Left lobe of liver (tissue), 2 donors: ENCODE measurements around the gene MAML2. TPM values are rescaled to one million over a fixed set of nuclear protein-coding genes. Genes with fewer than 3 reads are reported as not detected.
A peak's percentile ranks its signal among the peaks of the same experiment; 100 is the strongest.

ENCODE experiments used
- ATAC-seq: fragments of 200-7000 bp; cut with Tn5 transposase; one replicate; pipeline ENCODE4 v1.9.1; 2020; ENCODE audit warnings: mild to moderate bottlenecking, moderate library complexity
- DNase-seq: peaks from one replicate; pipeline ENCODE4 v3.0.0-alpha.2; 2020; ENCODE audit warnings: low spot score
- total RNA-seq: library from RNA; stranded (reverse); gene quantifications from one replicate; pipeline ENCODE4 v1.2.1, GENCODE V29; 2021
- donor health status: DM: no; HTN: no; CAD: no; lungs with moderate emphysema.
- donor health status: DM: no; HTN: yes; CAD: no.

The MAML2 gene
- total RNA-seq, 1 donor from 2014 or later: 1.0 TPM

DNA sequence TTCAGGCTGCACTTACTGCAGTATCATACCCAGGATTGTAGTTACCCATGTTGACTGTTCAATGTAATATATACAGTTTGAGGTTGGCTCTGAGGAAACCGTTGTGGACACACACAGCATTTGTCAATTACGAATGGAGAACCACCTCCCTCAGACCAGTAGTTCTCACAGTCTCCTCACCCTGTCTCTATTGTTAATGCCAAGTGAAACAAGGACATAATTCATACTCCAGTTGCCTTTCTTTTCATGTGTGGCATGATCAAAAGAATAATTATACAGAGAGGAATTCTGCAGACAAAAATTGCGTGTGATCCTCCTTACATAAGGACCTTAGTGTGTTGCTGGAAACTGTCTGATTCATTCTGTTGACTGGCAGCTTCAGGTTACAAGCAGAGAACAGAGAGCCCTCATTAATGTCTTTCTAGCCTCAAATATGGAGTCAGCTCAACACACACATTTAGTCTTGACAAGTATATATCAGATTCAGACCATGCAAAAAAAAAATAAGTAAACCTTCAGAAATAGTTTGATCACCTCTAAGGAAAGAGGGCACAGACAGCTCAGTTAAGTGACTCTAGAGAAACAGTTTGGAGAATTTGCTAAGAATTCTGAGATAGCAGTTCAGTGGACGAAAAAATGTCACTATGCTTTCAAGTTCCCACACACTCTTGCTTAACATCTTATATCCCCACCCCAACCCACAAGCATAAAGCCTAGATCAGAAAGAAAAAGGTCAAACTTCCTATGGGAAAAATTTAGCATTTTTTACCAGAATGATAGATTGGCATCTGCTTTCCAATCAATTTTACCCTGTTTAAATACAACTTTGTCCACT lies 96.1 kb downstream of the MAML2 start:
- ATAC-seq: no peak

DNA sequence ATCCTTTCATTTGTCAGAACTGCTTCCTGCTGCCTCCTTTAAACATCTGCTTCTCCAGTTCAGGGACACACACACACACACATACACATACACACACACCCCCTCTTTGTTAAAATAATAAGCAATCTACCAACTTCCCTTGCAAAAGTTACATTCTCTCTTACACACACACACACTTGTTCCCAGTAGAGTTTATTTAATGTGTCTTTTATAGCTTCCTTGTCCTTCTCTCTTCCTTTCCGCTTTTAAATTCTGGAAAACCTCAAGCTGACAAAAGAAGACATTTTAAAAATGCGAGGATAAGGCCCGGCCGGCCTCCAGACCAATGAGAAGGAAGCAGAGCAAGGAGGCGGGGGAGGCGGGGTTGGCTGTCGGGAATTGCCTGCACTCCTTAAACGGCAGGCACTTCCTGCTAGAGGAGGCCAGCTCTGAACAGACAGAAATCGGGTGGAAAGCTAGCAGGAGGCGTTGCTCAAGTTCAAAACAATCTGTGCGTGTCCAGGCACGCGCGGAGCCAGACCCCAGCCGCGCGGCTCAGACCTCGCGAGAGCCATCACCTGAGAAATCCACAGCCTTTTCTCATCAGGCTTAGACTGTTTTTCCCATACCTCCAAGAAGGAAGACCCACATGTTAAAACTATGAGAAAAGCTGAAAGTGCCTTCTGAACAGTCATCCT lies 99.9 kb downstream of the MAML2 start:
- peak; percentile 97 for ATAC-seq

More for the DNA sequence above, 96.1 kb downstream of the MAML2 start:
- DNase-seq: no peak

DNA sequence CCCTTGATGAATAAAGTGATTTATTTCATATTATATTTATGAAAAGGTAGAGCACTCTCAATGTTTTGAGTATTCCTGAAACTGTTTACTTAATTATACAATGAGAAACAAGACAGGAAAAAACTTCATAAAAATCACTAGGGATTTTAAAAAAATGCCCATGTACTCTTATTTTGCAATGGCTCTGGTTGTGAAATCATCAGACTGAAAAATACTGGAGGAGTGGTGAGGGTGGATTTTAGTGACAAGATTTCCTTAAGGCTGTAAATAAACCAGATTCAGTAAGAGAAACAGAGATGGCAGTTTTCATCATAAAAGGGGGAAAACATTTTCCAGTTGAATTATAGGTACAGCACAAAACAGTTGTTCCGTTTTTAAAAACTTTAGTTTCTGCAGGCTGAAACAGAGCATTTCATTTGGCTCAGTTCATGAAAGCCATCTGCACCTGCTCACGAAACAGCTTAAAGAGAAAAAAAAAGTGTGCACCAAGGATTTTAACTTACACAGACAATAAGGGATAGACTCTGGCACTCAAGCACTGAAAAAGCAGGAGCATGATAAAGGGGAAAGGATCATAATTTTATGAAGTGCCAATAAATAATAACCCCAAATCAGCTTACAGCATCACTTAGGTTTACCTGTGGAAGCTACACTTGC lies 100.7 kb downstream of the MAML2 start:
- ATAC-seq (no peak), DNase-seq (no peak)

More for the DNA sequence above, 99.9 kb downstream of the MAML2 start:
- peak; percentile 79 for DNase-seq

DNA sequence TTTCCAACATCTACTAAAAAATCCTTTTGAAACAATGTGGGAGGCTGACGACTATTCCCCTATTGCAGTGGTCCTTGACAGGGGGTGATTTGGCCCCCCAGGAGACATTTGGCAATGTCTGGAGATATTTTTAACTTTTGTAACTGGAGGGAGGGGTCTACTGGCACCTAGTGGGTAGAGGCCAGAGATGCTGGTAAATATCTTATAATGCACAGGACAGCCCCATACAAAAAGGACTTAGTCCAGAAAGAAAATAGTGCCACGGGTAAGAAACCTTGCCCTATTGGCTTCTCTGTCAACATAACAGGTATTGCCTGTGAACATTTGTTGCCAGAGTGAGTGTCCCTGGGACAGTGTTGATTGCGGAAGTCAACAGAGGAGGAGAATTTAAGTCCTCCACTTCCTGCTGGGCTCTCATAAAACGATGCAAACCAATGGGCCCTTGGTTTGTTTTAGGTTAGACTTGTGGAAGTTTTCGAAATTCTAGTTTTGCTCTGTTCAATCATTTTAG lies 101.6 kb downstream of the MAML2 start:
- no peak for DNase-seq
- peak; percentile 49 for ATAC-seq

DNA sequence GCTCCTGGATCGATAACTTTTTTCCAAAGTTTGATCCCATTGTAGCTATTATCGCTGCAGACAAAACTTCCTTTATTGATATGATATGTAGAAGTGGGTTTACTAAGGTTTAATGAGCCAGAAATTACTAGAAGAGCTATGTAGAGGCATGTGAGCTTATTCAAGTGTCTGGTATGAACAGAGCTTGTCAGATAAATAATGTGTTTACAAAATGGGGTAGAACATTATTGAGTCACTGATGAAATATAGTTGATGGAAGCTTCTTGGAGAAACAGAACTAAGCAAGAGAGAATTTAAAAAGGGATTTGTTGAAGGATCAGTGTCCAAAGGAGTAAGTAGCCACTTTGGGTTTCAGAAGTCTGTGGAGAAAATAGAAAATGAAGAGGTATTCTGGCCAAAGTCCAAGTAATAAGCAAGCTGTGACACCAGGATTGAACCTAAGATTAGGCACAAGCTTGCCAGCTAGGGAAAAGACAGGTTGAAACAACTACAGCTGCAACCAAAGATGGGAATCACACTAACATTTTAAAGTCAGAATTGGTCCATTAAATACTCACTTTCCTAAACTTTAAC lies 104.3 kb downstream of the MAML2 start:
- no peak for DNase-seq
- no peak for ATAC-seq

DNA sequence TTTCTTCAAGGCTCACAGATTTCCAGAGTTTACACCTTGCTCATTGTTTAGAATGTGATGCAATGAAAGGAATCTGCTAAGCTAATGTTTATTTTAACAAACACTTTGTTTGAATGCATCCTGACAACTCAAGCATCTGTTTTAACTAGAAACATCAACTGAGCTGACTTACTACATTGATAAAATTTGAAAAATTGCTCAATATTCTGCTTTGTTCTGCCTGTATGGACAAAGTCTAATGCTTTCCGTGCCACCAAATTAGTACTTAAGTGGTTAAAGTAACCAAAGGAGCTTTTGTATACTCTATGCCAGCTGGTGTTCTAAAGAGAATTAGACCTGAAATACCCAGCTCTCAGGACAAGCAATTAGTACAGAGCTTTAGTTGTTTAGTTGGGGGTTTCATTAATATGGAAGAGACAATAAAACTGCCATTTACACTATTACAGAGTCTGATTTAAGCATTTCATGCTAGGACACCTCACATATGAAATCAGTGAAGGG lies 105.2 kb downstream of the MAML2 start:
- ATAC-seq (no peak), DNase-seq (no peak)

DNA sequence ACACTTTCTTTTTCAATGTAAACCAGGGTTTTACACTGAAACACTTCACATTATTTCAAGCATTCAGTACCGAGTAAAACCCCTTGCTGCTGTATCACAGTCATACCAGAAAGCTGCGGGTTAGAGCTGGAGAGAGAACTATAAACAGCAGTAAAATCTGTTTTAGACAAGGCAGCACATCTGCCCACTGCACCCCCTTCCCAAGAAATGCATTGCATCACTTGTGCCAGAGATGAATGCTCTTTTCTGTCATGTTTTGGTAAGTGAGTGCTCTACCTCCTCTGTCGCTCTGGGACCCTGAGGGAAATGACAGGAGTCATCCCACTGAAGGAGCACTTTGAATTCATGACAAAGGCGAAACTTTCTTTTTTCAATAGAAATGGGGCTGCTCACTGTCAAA lies 107.2 kb downstream of the MAML2 start:
- ATAC-seq: no peak
- DNase-seq: no peak

DNA sequence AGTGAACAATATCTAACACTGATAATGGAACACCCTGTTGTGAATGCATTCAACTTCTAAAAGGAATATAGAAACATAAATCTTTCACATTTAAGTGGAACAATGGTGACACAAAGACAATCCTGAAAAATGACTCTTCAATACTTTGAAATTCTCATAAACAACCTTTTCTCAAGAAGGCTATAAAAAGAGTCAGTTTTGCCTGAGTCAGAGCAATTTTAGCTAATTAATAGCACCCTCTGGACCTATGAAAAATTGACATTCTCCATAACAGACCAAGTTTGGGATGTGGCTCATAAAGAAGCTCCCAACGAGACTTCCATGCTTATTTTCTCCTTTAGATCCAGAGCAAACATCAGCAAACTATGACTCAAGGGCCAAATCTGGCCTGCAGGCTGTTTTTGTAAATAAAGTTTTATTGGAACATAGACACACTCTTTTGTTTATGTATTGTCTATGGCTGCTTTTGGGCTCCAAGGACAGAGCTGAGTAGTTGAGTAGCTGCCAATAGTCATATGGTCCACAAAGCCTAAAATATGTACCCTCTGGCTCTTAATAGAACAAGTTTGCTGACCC lies 108.0 kb downstream of the MAML2 start:
- ATAC-seq: no peak
- no peak for DNase-seq

DNA sequence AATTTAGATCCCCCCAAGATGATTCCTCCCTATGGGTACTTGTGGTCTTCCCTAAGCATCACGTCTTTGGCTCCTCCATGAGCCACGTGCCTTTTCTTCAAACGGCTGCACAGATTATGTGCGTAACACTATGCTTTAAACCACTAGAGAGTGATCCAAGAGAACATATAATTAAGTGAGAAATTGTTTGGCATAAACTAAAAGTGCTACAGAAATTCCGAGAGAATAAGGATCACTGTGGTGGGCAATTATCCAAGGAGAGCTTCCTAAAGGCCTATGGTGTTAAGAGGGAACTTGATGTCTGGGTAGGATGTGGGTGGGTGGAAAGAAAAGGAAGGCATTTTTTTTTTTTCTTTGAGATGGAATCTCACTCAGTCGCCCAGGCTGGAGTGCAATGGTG lies 110.9 kb downstream of the MAML2 start:
- ATAC-seq (no peak), DNase-seq (no peak)

DNA sequence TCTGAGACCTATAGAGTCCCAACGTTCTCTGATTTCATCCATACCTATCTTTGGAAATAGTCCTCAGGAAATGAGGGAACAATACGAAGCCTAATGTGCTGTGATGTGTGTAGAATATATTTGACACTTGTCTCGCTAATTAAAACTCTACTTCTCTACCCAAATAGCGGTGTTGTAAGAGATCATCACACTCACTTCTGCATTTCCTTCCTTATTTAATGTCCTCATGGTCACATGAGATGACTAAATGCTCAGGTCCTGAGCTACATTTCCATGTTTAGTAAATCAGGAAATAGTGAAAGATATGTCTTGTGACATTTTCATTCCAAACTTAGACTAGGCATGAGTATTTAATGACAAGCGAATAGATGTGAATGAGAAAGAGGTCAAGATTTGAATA lies 112.3 kb downstream of the MAML2 start:
- ATAC-seq (no peak), DNase-seq (no peak)

DNA sequence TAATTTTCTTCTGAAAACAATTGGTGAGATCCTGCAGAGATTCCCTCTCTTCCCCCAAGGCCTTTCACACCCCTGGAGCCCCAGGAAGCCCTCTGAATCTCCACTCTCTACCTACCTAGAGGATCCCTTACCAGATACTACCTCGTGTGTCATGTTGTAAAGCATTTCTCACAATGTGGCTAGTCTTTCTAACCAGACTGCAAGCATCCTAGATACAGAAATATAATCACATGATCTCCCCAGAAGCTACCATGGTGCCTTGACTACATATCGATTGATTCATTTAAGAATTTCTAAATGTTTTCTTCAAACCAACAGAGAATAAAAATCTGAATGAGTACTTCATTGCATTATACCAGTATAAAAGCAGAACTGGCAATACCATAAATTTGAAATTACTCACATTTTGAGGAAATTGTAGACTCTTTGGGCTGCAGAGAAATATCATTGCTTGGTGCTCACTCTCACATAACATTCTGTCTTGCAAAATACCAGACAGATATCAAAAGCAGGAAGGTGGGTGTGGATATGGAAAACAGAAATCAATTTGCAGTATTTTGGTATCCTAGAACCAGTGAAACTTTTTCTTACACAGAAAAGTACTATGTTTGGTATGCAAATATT lies 113.5 kb downstream of the MAML2 start:
- no peak for ATAC-seq

DNA sequence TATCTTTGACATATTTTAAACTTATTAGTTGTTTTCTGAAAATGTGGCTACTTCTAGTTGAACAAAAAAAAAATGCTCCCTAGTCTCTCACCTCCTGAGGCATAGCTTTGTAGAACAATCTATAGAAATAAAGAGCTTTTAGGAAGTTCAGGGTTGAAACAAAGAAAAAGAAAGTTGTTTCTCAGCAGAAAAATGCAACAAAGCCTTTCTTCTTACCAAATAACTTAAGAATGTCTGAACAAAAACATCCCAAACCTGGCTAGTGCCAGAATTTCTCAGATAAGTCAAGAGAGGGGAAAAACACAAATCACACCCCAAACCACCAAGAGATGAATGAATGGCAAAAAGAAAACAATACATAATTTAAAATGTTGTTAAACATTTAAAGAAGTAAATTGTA lies 114.1 kb downstream of the MAML2 start:
- ATAC-seq (no peak), DNase-seq (no peak)

More for the DNA sequence above, 113.5 kb downstream of the MAML2 start:
- no peak for DNase-seq

DNA sequence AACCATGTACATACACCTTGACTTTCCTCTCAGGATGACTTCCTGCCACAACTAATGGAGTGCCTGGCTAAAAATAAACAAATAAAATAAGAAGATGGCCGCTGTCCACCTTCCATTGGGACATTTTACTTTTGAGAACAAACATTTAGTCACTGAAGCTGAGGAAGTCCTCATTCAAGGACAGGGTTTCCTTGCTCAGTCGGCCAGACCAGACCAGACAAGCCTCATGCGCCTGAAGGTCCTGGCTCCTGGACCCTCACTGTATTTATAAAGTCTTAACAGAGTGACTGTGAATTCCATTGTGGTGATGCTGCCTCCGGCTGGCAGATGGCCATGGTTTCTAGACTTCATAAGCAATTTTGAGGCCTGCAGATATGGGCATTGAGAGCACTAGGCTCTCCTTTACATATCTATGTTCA lies 114.5 kb downstream of the MAML2 start:
- DNase-seq: no peak
- ATAC-seq: peak; percentile 27

DNA sequence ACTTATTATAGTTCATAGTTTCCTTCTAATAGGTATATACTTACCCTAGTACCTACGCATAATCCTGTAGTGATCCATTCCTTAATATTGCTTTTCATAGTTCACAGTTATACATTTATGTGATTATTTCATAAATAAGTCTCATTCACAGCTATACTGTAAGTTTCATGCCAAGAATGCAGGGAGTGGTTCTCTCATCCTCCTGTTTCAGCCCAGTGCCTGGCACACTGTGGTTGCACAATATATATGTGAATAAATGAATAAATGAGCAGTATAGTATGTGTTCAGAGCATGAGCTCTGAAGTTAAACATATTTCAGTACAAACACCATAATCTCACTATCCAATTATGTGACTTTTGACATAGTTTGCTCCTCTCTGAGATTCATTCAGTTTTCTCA lies 115.8 kb downstream of the MAML2 start:
- DNase-seq: no peak
- ATAC-seq: no peak

DNA sequence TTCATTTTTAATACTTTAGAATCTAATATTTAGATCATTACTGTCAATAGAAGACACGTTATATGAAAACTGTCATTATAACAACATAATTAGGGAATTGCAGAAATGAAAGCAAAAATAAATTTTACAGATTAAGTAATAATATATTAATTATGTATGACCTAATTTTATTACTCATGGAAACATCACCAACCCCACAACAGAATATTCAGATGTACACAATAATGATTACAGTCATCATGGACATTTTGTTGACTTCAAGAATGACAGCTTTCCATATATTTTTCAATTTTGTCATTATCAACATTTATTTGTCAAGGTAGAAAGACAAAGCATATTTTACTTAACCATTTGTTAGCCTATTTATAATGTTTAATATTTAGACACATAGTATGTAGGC lies 119.9 kb downstream of the MAML2 start:
- ATAC-seq (no peak), DNase-seq (no peak)

DNA sequence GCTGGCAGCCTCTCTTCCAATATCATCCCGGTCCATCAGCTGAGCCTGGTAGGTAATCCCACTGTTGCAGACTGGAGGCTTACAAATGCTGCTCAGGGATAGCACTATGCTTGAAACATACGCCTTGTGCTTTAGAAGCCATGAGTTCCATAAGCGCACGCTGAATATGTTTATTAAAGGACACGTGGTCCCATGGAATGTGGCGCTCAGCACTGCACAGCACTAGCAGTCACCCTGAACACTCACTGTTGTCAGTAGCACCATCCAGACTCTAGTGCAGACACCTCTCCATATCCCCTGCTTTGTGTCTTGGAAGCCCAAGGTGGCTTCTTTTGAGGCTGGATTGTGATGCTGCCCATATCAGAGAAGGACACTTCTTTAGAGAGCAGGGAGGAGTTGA lies 120.9 kb downstream of the MAML2 start:
- no peak for ATAC-seq
- no peak for DNase-seq

DNA sequence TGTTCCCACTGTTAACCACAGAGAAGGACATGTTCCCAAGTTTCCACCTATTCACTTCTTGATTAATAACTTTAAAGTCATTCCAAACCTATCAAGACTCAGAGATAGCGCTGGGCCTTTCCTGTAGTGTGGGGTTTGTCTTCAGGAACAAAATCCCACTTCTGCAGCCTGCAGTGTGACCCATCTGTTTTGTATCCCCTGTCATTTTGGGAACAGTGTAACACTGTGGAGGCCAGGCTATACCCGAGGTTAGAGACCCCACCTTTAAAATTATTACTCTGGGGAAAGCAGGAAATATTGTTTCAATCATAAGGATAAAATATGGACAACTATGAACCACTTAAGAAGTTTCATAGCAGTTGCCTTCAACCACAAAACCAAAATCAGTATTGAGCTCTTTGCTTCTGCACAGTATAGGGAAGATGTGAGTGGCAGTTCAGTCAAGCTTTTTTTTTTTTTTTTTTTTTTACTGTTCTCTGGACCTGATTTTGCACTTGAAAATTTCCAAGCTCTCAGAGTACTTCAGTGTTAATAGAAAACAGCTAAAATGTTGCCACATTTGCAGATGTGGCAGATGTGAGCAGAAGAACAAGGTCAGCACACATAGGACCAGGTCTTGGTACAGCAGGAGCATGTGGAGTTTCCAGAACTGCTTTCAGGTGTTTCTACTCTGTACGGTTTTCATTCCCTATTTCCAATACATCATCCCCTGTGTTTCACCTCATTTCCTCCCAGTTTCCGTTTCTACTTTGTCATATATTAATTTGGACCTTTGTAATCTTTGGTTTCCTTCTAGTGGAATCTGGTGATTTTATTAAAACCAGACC lies 121.5 kb downstream of the MAML2 start:
- DNase-seq: no peak
- ATAC-seq: no peak

DNA sequence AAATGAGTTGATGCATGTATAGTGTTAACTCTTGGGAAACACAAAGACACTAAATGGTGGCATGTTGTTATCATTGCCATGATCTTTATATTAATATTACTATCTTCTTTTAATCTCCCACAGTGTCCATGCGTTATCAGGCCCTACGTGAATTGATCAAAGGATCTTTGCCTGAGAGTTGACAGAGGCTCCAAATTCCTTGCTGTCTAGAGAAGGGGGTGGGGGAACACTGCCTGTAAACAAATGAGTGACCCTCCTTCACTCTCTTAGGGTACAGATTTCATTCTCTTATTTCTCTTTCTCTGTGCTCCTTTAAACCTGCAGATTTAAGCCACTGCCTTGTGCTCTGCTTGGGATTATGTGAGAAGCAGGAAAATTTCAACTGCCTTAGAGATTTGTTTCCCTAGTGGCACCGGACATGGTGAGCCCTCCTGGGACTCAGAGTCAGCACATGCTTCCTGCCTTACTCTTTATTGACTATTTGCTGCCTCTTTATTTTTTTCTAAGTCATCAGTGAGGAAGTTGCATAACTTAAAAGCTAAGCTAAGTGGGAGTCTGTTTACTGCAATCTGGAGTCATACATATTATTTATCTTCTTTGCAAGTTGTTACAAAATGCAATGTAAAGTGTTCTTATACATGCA lies 122.9 kb downstream of the MAML2 start:
- ATAC-seq (peak; percentile 53), DNase-seq (no peak)

DNA sequence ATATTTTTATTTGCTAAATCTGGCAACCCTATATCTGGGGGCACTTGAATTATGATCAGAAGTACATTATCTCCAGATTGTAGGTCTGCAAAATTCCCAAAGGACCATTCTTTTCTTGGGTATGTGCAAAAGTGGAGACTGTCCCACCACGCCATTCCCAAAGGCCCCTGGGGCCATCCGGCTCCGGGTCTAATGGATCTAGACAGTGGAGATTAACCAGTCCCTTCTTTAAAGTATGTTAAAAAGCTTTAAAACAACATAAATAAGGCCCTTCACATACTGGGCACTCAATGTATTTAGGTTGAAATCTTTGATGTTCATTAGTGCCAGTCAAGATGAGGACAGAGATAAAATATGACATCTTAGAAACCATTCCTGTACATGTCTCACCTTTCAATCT lies 124.1 kb downstream of the MAML2 start:
- no peak for ATAC-seq
- no peak for DNase-seq
